HG03457 (cell line): Measurements from ENCODE around the gene CACNA2D2.

Experiments
- ATAC-seq: cut with Tn5 transposase; IDR thresholded peaks from one replicate; pipeline ENCODE4 v1.9.1; 2021; ENCODE audit warnings: moderate number of reproducible peaks; ENCODE audit not compliant: unreplicated experiment

Gene CACNA2D2

GRCh38 chr3:50470658-50471057 is 32.8 kb downstream of the CACNA2D2 start:
- no peak for ATAC-seq

- no peak for ATAC-seq
Measured at GRCh38 chr3:50467919-50468318, 35.5 kb downstream of the CACNA2D2 start.

GRCh38 chr3:50466177-50466576 is 37.3 kb downstream of the CACNA2D2 start:
- no peak for ATAC-seq

- ATAC-seq: no peak
Measured at GRCh38 chr3:50464569-50464968, 38.9 kb downstream of the CACNA2D2 start.

- ATAC-seq: no peak
Measured at GRCh38 chr3:50459785-50460184, 43.6 kb downstream of the CACNA2D2 start.

- ATAC-seq: no peak
Measured at GRCh38 chr3:50457988-50458387, 45.4 kb downstream of the CACNA2D2 start.

GRCh38 chr3:50455161-50456018 is 48.0 kb downstream of the CACNA2D2 start:
- ATAC-seq: no peak

- ATAC-seq: no peak
Measured at GRCh38 chr3:50454481-50455070, 48.9 kb downstream of the CACNA2D2 start.

GRCh38 chr3:50453907-50454306 is 49.5 kb downstream of the CACNA2D2 start:
- ATAC-seq: no peak

GRCh38 chr3:50450209-50450921 is 53.1 kb downstream of the CACNA2D2 start:
- no peak for ATAC-seq

GRCh38 chr3:50448752-50449539 is 54.5 kb downstream of the CACNA2D2 start:
- no peak for ATAC-seq

GRCh38 chr3:50447290-50447840 is 56.1 kb downstream of the CACNA2D2 start:
- ATAC-seq: no peak

- no peak for ATAC-seq
Measured at GRCh38 chr3:50445919-50446318, 57.5 kb downstream of the CACNA2D2 start.

GRCh38 chr3:50444782-50445181 is 58.7 kb downstream of the CACNA2D2 start:
- no peak for ATAC-seq

GRCh38 chr3:50444213-50444612 is 59.2 kb downstream of the CACNA2D2 start:
- ATAC-seq: no peak

- no peak for ATAC-seq
Measured at GRCh38 chr3:50442945-50443579, 60.4 kb downstream of the CACNA2D2 start.

GRCh38 chr3:50441424-50442217 is 61.8 kb downstream of the CACNA2D2 start:
- ATAC-seq: no peak

- ATAC-seq: peak; percentile 52
Measured at GRCh38 chr3:50436114-50436674, 67.2 kb downstream of the CACNA2D2 start.
